Activated CD4-positive, alpha-beta T cell treated with anti-CD3 and anti-CD28 coated beads for 36 hours (primary cell): Measurements from ENCODE around the gene FRY. TPM values are rescaled to one million over a fixed set of nuclear protein-coding genes. Genes with fewer than 3 reads are reported as not detected.

ENCODE experiments used
- ATAC-seq: fragments of 200-7000 bp; cut with Tn5 transposase; one replicate; pipeline ENCODE4 v1.10.0; 2021; ENCODE audit warnings: mild to moderate bottlenecking, moderate library complexity
- CTCF ChIA-PET: fragments of 350-600 bp; sonication (Branson Sonifier 250); formaldehyde crosslinking; loops from one replicate; lab custom pipeline; 2021; ENCODE audit warnings: antibody characterized with exemption; lab: Charles Lee
- POLR2A ChIA-PET: fragments of 350-600 bp; sonication (Branson Sonifier 250); formaldehyde crosslinking; loops from one replicate; lab custom pipeline; 2021; ENCODE audit warnings: antibody characterized with exemption, inconsistent platforms; lab: Charles Lee
- DNase-seq: peaks from one replicate; pipeline ENCODE4 v3.0.0-alpha.2; 2020
- H3K27ac Mint-ChIP-seq: one replicate; pipeline ENCODE4 v1.8.0; 2021; ENCODE audit warnings: mixed read lengths
- H3K27me3 Mint-ChIP-seq: one replicate; pipeline ENCODE4 v1.8.0; 2021; ENCODE audit warnings: mixed read lengths
- H3K36me3 Mint-ChIP-seq: one replicate; pipeline ENCODE4 v1.8.0; 2021; ENCODE audit warnings: low read depth, mixed read lengths
- H3K4me1 Mint-ChIP-seq: one replicate; pipeline ENCODE4 v1.8.0; 2021; ENCODE audit warnings: mixed read lengths
- H3K4me3 Mint-ChIP-seq: one replicate; pipeline ENCODE4 v1.8.0; 2021; ENCODE audit warnings: mild to moderate bottlenecking, moderate library complexity, mixed read lengths
- H3K9me3 Mint-ChIP-seq: one replicate; pipeline ENCODE4 v1.8.0; 2021; ENCODE audit warnings: low read depth, mixed read lengths
- intact Hi-C, 2 experiments: fragments of 100-400 bp; cut with DNase I in 1 of 2; cut with micrococcal nuclease in 1 of 2; formaldehyde crosslinking; loops; one replicate each; pipeline versions ENCODE4 v1.14.2 to v1.15.1; 2022 to 2024; cut with DNase I, micrococcal nuclease
- total RNA-seq, 2 experiments: library from RNA; stranded (reverse); gene quantifications; one replicate each; pipeline ENCODE4 v1.2.3, GENCODE V29; 2021

The FRY gene
- total RNA-seq, 2 experiments from 2014 or later: 1.9 to 3.5 TPM

DNA sequence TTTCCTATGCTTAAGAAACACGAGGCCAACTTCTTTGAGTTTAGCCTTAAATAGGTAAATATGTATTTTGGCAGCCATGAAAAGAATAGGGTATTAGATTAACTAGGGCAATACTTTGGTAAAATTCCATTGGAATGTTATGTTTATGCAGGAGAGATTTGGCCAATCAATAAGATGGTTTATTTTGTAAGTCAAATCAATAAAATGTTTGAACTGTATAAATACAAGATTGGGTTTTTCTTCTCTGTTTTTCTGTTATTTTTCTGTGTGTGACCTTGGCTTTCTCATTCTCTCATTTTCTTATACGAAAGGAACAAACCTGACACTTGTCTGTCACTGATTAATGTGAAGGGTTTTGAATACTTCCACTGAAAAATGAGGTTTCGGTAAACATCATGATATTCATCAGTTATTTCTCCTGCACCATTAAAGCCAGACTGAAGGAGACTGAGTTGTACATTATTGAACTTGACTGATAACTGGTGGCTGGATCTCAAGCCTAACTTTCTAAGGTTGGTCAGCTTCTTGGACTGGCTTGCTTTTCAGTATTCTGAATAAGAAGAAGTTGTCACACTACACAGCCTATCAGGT, 8.6 kb downstream of the FRY start:
- H3K27me3 Mint-ChIP-seq: no peaks in the 10 kb centered on the region
- no peak for ATAC-seq
- intact Hi-C loops: loop anchor here in 1 of 2 experiments (10.0 kb wide), 1 partner anchor 275 kb away; the partner anchor contains the start of genes BRCA2 and ZAR1L
- peaks cover 3% of the 10 kb centered on the region for H3K9me3 Mint-ChIP-seq
- H3K27ac Mint-ChIP-seq: no peak overlapping the region
- H3K4me3 Mint-ChIP-seq: no peak overlapping the region
- CTCF ChIA-PET: no interaction called here
- POLR2A ChIA-PET: no interaction called here
- H3K36me3 Mint-ChIP-seq: peaks cover under 1% of the 10 kb centered on the region
- H3K4me1 Mint-ChIP-seq: peaks cover 61% of the 10 kb centered on the region
- DNase-seq: no peak

- ChIA-PET CTCF (no interaction called here), POLR2A (interaction anchor here (0.7 kb wide), 1 partner anchor 277 kb away, joined by 3 read pairs; no protein-coding TSS in a partner anchor)
- DNase-seq: no peak
- intact Hi-C loops: loop anchor here in 1 of 2 experiments (10.0 kb wide), 1 partner anchor 274 kb away; the partner anchor contains the start of genes BRCA2 and ZAR1L
- Mint-ChIP-seq H3K4me1 (peaks cover 62% of the 10 kb centered on the region), H3K4me3 (no peak overlapping the region), H3K36me3 (peaks cover 2% of the 10 kb centered on the region), H3K9me3 (peaks cover 3% of the 10 kb centered on the region), H3K27ac (no peak overlapping the region), H3K27me3 (no peaks in the 10 kb centered on the region)
- ATAC-seq: no peak
Measured at GRCh38 chr13:32040689-32041088, 9.1 kb downstream of the FRY start.

DNA sequence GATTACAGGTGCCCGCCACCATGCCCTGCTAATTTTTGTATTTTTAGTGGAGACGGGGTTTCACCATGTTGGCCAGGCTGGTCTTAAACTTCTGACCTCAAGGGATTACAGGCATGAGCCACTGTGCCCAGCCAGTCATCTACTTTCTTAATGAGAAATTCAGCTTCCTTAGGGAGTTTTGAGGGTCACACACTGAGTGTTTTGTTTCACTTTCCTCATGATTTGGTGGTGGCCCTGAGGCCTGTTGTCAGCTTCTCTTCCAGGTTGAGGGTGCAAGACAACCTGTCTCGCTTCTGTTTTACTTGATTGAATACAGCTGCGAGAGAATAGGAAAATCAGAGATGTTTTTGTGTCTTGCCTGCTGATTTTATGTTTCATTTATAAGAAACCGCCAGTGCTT, 9.9 kb downstream of the FRY start:
- DNase-seq: peak; percentile 11
- CTCF ChIA-PET: interaction anchor here (0.9 to 1.3 kb wide), 3 partner anchors 124 to 609 kb away, joined by 3 to 4 read pairs (median 3); no protein-coding TSS in a partner anchor

DNA sequence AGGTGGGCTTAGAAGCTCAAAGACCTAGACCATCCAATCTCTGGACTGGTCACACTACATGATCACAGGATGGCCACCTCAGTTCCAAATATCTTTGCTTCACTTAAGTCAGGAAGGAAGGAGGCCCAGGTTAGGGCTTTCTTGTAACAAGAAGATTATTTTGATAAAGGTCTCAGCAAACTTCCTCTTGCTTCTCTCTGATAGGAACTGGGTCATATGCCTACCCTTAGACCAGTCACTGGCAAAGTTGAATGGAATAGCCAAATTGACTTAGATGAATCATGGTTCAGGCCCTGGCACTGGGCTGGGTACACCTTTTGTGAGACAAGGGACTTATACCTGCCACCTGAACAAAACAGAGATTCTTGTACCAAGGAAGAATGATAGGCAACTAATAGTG, 11.0 kb downstream of the FRY start:
- H3K4me1 Mint-ChIP-seq: peaks cover 60% of the 10 kb centered on the region
- POLR2A ChIA-PET: no interaction called here
- intact Hi-C loops: loop anchor here in 1 of 2 experiments (10.0 kb wide), 1 partner anchor 272 kb away; the partner anchor contains the start of genes BRCA2 and ZAR1L

More for the DNA sequence above, 9.9 kb downstream of the FRY start:
- peaks cover 62% of the 10 kb centered on the region for H3K4me1 Mint-ChIP-seq
- peak overlapping the region; percentile 28 for H3K27ac Mint-ChIP-seq
- peak; percentile 45 for ATAC-seq
- intact Hi-C loops: loop anchor here in 1 of 2 experiments (10.0 kb wide), 1 partner anchor 273 kb away; the partner anchor contains the start of genes BRCA2 and ZAR1L
- peaks cover 3% of the 10 kb centered on the region for H3K9me3 Mint-ChIP-seq
- H3K27me3 Mint-ChIP-seq: no peaks in the 10 kb centered on the region
- peaks cover 2% of the 10 kb centered on the region for H3K36me3 Mint-ChIP-seq
- POLR2A ChIA-PET: interaction anchor here (0.6 kb wide), 1 partner anchor 78 kb away, joined by 4 read pairs; no protein-coding TSS in a partner anchor
- H3K4me3 Mint-ChIP-seq: no peak overlapping the region

GRCh38 chr13:32044446-32044845, 12.9 kb downstream of the FRY start:
- Mint-ChIP-seq H3K36me3 (peaks cover 2% of the 10 kb centered on the region), H3K4me1 (peaks cover 61% of the 10 kb centered on the region), H3K27me3 (no peaks in the 10 kb centered on the region), H3K9me3 (peaks cover 3% of the 10 kb centered on the region), H3K27ac (no peak overlapping the region), H3K4me3 (no peak overlapping the region)
- intact Hi-C loops: loop anchor here in 1 of 2 experiments (10.0 kb wide), 1 partner anchor 270 kb away; the partner anchor contains the start of genes BRCA2 and ZAR1L
- POLR2A ChIA-PET: no interaction called here
- CTCF ChIA-PET: interaction anchor here (0.7 kb wide), 1 partner anchor 17 kb away, joined by 3 read pairs; no protein-coding TSS in a partner anchor
- no peak for ATAC-seq
- no peak for DNase-seq

More for the DNA sequence above, 11.0 kb downstream of the FRY start:
- Mint-ChIP-seq H3K9me3 (peaks cover 3% of the 10 kb centered on the region), H3K36me3 (peaks cover 2% of the 10 kb centered on the region), H3K4me3 (no peak overlapping the region), H3K27ac (peak overlapping the region; percentile 20), H3K27me3 (no peaks in the 10 kb centered on the region)
- CTCF ChIA-PET: interaction anchor here (1.4 to 1.5 kb wide), 3 partner anchors 10 to 133 kb away, joined by 3 read pairs; partner anchors contain the start of gene FRY
- ATAC-seq (no peak), DNase-seq (no peak)

- peaks cover 58% of the 10 kb centered on the region for H3K4me1 Mint-ChIP-seq
- H3K27me3 Mint-ChIP-seq: no peaks in the 10 kb centered on the region
- ATAC-seq (no peak), DNase-seq (no peak)
- peaks cover 3% of the 10 kb centered on the region for H3K9me3 Mint-ChIP-seq
- H3K27ac Mint-ChIP-seq: peak overlapping the region; percentile 84
- POLR2A ChIA-PET: no interaction called here
- intact Hi-C loops: loop anchor here in 1 of 2 experiments (10.0 kb wide), 1 partner anchor 269 kb away; the partner anchor contains the start of genes BRCA2 and ZAR1L
- CTCF ChIA-PET: interaction anchor here (0.7 kb wide), 1 partner anchor 119 kb away, joined by 3 read pairs; no protein-coding TSS in a partner anchor
- H3K36me3 Mint-ChIP-seq: peaks cover 2% of the 10 kb centered on the region
- no peak overlapping the region for H3K4me3 Mint-ChIP-seq
Measured at GRCh38 chr13:32045537-32045936, 14.0 kb downstream of the FRY start.

DNA sequence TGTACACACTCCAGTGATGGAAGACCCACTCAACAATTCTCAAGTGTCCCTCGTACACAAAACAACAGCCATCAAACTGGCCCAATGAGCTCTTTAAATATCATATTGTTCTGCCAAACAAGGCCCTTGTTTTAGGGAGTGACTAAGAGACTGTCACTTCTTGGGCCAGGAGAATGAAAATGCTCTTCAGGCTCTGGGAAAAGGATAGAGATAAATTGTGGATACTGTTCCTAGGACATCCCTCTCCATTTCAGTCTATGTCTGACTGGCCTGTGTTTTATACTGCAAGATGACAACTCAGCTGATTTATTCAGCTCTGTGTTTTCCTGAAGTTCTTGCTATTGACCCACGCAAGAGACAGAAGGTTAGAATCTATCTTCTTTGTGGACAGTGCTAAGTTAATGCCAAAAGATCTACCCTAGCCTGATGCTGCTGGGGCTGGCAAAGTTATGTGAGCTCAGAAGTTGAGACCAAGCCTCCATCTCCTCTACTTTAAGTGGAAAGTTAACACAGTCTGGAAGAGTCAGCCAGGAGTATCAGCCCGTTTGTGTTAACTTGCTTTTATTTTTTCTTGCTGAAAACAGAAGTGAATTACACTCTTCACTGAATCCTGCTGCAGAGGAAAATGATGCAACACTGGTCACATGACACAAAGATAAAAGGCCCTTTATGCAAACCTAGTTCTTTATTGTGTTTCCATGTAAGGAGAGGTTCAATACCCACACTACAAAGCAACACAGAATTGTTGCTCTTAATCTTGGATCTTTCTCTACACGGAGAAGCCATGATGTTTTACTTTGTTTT, 14.6 kb downstream of the FRY start:
- CTCF ChIA-PET: interaction anchor here (0.7 kb wide), 1 partner anchor 118 kb away, joined by 3 read pairs; no protein-coding TSS in a partner anchor
- Mint-ChIP-seq H3K4me1 (peaks cover 58% of the 10 kb centered on the region), H3K9me3 (peaks cover 3% of the 10 kb centered on the region), H3K27ac (peak overlapping the region; percentile 84), H3K36me3 (peaks cover 2% of the 10 kb centered on the region), H3K27me3 (no peaks in the 10 kb centered on the region), H3K4me3 (peak overlapping the region; percentile 39)
- POLR2A ChIA-PET: no interaction called here
- ATAC-seq (peak; percentile 74), DNase-seq (peak; percentile 20)
- intact Hi-C loops: loop anchor here in 1 of 2 experiments (10.0 kb wide), 1 partner anchor 269 kb away; the partner anchor contains the start of genes BRCA2 and ZAR1L

DNA sequence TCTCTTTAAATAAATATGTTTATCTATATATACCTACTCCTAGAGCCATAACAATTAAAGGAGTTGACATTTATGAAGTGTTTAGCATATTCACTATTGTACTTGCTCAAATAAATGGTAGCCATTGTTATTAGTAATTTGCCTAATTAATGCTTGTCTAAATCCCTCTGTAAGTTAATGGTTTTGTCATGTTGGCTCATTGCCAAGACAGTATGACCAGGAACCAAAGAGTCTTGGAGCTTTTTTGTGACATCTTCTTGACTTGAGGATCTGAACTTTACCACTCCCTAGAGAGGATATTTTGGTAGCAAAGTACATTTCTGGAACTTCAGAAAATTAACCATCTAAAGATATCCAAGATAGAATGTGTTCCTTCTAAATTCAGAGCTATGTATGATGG, 15.5 kb downstream of the FRY start:
- Mint-ChIP-seq H3K27me3 (no peaks in the 10 kb centered on the region), H3K27ac (peak overlapping the region; percentile 12), H3K9me3 (peaks cover 3% of the 10 kb centered on the region), H3K36me3 (peaks cover 2% of the 10 kb centered on the region), H3K4me3 (no peak overlapping the region), H3K4me1 (peaks cover 49% of the 10 kb centered on the region)
- POLR2A ChIA-PET: no interaction called here
- intact Hi-C loops: loop anchor here in 1 of 2 experiments (10.0 kb wide), 1 partner anchor 268 kb away; the partner anchor contains the start of genes BRCA2 and ZAR1L
- DNase-seq: no peak
- ATAC-seq: no peak
- CTCF ChIA-PET: no interaction called here

DNA sequence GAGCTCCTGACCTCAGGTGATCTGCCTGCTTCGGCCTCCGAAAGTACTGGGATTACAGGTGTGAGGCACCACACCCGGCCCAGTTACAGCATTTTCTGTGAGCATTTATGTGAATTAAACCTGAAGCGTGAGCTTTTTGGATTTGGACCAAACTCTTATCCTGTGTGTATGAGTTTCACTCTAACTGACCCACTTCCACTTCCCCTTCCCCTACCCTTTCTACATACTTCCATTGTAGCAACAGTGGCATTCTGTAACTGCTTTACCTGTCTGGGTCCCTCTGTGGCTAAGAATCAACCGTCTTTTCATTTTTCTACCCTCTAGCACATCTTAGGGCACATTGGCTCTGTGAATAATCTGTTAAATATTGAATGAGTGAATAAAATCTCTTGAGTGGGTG, 16.2 kb downstream of the FRY start:
- DNase-seq (no peak), ATAC-seq (no peak)
- H3K27ac Mint-ChIP-seq: peak overlapping the region; percentile 56
- H3K27me3 Mint-ChIP-seq: no peaks in the 10 kb centered on the region
- POLR2A ChIA-PET: no interaction called here
- peaks cover 2% of the 10 kb centered on the region for H3K36me3 Mint-ChIP-seq
- H3K9me3 Mint-ChIP-seq: peaks cover 1% of the 10 kb centered on the region
- intact Hi-C loops: loop anchor here in 1 of 2 experiments (10.0 kb wide), 1 partner anchor 267 kb away; the partner anchor contains the start of genes BRCA2 and ZAR1L
- CTCF ChIA-PET: no interaction called here
- peaks cover 42% of the 10 kb centered on the region for H3K4me1 Mint-ChIP-seq
- H3K4me3 Mint-ChIP-seq: no peak overlapping the region

DNA sequence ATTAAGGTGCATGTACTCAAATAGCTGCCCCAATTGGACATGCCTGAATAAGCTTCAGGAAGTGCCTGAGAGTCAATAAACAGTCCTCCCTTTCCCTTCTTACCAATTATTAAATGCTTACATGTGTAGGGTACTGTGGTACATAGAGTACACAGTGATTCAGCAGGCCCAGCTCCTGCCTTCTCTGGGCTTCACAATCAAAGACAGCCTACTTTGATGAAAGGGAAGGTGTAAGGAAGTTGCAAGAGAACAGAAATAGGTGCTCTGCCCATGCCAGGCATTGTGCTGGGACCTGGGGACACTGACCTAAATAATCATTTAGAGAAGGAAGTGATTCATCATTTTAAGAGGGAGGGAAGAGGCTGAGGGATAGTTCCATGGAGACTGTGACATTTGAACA, 17.2 kb downstream of the FRY start:
- ATAC-seq (peak; percentile 18), DNase-seq (no peak)
- Mint-ChIP-seq H3K27ac (peak overlapping the region; percentile 0), H3K27me3 (no peaks in the 10 kb centered on the region), H3K4me3 (no peak overlapping the region), H3K36me3 (peaks cover 2% of the 10 kb centered on the region), H3K9me3 (no peaks in the 10 kb centered on the region), H3K4me1 (peaks cover 39% of the 10 kb centered on the region)
- CTCF ChIA-PET: no interaction called here
- POLR2A ChIA-PET: no interaction called here
- intact Hi-C loops: loop anchor here in 1 of 2 experiments (10.0 kb wide), 1 partner anchor 266 kb away; the partner anchor contains the start of genes BRCA2 and ZAR1L

DNA sequence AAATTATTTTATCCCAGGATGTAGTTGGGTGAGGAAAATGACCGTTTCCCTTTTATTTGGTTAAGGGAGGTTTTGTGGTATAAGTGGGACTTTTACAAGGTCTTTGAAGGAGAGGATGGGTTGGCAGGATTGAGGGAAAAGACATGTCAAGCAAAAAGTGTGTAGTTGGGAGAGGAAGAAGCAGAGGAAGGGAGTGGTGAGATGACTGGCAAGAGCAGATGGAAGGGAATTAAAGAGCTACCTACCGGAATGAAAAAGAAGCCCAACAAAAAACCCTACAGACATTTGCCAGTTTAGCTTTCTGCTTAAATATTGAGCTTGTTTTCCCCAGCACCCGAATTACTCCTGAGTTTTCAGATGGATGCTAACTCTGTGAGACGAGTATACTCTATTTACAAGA, 19.6 kb downstream of the FRY start:
- ChIA-PET POLR2A (no interaction called here), CTCF (interaction anchor here (0.7 kb wide), 1 partner anchor 293 kb away, joined by 3 read pairs; no protein-coding TSS in a partner anchor)

More for the DNA sequence above, 19.6 kb downstream of the FRY start:
- no peaks in the 10 kb centered on the region for H3K36me3 Mint-ChIP-seq
- no peak overlapping the region for H3K4me3 Mint-ChIP-seq
- intact Hi-C loops: no loop called here
- DNase-seq (no peak), ATAC-seq (no peak)
- H3K27ac Mint-ChIP-seq: no peak overlapping the region
- H3K4me1 Mint-ChIP-seq: peaks cover 33% of the 10 kb centered on the region
- H3K9me3 Mint-ChIP-seq: no peaks in the 10 kb centered on the region
- no peaks in the 10 kb centered on the region for H3K27me3 Mint-ChIP-seq
